Activated CD8-positive, alpha-beta T cell treated with anti-CD3 and anti-CD28 coated beads for 36 hours (primary cell): ENCODE measurements around the gene MAP3K4. TPM values are rescaled to one million over a fixed set of nuclear protein-coding genes. Genes with fewer than 3 reads are reported as not detected.

Source experiments
- ATAC-seq: fragments of 200-7000 bp; cut with Tn5 transposase; one replicate; pipeline ENCODE4 v1.10.0; 2021; ENCODE audit warnings: mild to moderate bottlenecking, moderate library complexity
- CTCF ChIA-PET: fragments of 350-600 bp; sonication (Branson Sonifier 250); formaldehyde crosslinking; loops from one replicate; lab custom pipeline; 2021; ENCODE audit warnings: antibody characterized with exemption; lab: Charles Lee
- POLR2A ChIA-PET: fragments of 350-600 bp; sonication (Branson Sonifier 250); formaldehyde crosslinking; loops from one replicate; lab custom pipeline; 2021; ENCODE audit warnings: antibody characterized with exemption; lab: Charles Lee
- DNase-seq: peaks from one replicate; pipeline ENCODE4 v3.0.0-alpha.2; 2020
- H3K27ac Mint-ChIP-seq: one replicate; pipeline ENCODE4 v1.8.0; 2021; ENCODE audit warnings: mild to moderate bottlenecking, mixed read lengths
- H3K27me3 Mint-ChIP-seq: one replicate; pipeline ENCODE4 v1.8.0; 2021; ENCODE audit warnings: mixed read lengths
- H3K36me3 Mint-ChIP-seq: one replicate; pipeline ENCODE4 v1.8.0; 2021; ENCODE audit warnings: low read depth, mixed read lengths
- H3K4me1 Mint-ChIP-seq: one replicate; pipeline ENCODE4 v1.8.0; 2021; ENCODE audit warnings: low read depth, mixed read lengths
- H3K4me3 Mint-ChIP-seq: one replicate; pipeline ENCODE4 v1.8.0; 2021; ENCODE audit warnings: mild to moderate bottlenecking, moderate library complexity, mixed read lengths
- H3K9me3 Mint-ChIP-seq: one replicate; pipeline ENCODE4 v1.8.0; 2021; ENCODE audit warnings: mixed read lengths
- intact Hi-C: fragments of 100-400 bp; cut with micrococcal nuclease; formaldehyde crosslinking; loops from one replicate; pipeline ENCODE4 v1.10.0; 2022
- total RNA-seq, 2 experiments: library from RNA; stranded (reverse); gene quantifications; one replicate each; pipeline ENCODE4 v1.2.3, GENCODE V29; 2021
- TF ChIP-seq, protein P1 (sequence below): fragments of 200-600 bp; IDR thresholded peaks from one replicate; pipeline ENCODE4 v1.8.0; 2022; ENCODE audit warnings: antibody characterized with exemption, mild to moderate bottlenecking

MAP3K4 gene
- total RNA-seq, 2 experiments from 2014 or later: 31.3 to 48.7 TPM

DNA sequence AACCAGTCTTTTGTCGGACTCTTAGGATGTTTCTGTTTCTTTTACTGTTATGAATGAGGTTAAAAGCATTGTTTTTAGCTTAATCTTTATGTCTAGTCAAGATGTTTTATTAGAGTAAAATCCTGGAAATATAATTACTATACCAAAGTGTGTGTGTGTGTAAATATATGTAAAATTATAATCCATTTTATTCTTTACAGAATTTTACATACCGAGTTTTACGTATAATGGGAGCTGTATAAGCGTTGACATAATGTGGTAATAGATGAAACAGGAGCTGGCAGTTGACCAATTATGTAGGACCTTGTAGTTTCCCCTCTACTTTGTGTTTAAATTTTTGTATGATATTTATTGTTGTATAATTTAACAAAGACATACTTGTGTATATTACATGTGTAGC is 16.7 kb downstream of the MAP3K4 start:
- Mint-ChIP-seq H3K27ac (no peak overlapping the region), H3K27me3 (no peaks in the 10 kb centered on the region), H3K9me3 (no peaks in the 10 kb centered on the region), H3K36me3 (peaks cover 3% of the 10 kb centered on the region), H3K4me3 (no peak overlapping the region), H3K4me1 (peaks cover 21% of the 10 kb centered on the region)
- DNase-seq: no peak
- ATAC-seq: no peak
- ChIA-PET CTCF (interaction anchor here (1.0 to 1.8 kb wide), 4 partner anchors 9 to 362 kb away, joined by 4 to 7 read pairs (median 5); partner anchors contain the start of gene MAP3K4), POLR2A (no interaction called here)
- intact Hi-C loops: no loop called here
- TF ChIP-seq, protein P1, sequence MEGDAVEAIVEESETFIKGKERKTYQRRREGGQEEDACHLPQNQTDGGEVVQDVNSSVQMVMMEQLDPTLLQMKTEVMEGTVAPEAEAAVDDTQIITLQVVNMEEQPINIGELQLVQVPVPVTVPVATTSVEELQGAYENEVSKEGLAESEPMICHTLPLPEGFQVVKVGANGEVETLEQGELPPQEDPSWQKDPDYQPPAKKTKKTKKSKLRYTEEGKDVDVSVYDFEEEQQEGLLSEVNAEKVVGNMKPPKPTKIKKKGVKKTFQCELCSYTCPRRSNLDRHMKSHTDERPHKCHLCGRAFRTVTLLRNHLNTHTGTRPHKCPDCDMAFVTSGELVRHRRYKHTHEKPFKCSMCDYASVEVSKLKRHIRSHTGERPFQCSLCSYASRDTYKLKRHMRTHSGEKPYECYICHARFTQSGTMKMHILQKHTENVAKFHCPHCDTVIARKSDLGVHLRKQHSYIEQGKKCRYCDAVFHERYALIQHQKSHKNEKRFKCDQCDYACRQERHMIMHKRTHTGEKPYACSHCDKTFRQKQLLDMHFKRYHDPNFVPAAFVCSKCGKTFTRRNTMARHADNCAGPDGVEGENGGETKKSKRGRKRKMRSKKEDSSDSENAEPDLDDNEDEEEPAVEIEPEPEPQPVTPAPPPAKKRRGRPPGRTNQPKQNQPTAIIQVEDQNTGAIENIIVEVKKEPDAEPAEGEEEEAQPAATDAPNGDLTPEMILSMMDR: no peak

DNA sequence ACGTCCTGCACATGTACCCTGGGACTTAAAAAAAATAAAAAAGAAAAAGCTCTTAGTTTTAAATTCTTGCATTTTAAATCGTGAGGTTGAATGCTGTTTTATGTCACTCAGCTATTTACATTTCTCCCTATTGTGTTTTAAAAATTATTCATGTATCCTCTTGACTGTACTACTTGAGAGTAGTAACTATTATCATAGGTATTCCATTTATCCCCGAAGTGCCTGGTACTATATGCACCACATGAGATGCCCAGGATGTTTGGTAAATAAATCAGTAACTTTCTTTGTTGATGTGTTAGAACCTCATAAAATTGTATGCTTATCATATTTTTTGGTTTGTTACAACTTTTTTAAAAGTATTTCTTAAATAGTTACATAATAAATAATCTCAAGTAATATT is 18.4 kb downstream of the MAP3K4 start:
- CTCF ChIA-PET: no interaction called here
- H3K4me3 Mint-ChIP-seq: no peak overlapping the region
- H3K4me1 Mint-ChIP-seq: peaks cover 23% of the 10 kb centered on the region

DNA sequence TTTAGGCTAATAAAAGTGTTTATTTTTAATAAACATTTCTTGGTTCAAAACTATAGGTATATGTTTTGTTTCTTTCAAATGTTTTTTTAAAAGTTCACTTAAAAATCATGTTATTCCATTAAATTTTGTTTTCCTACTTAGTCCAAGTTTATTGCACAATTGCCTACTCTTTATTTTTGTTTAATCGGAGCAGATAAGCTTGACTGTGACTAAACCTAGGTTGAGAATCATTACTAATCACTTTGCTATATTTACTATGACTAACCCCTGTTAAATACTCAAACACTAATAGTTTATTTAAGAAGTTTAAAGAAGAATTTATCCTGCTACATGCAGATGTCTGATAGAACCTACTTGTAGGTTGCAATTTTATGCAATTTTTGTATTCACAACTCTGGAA is 18.8 kb downstream of the MAP3K4 start:
- Mint-ChIP-seq H3K36me3 (peaks cover 8% of the 10 kb centered on the region), H3K27me3 (no peaks in the 10 kb centered on the region), H3K9me3 (no peaks in the 10 kb centered on the region), H3K4me1 (peaks cover 25% of the 10 kb centered on the region), H3K4me3 (no peak overlapping the region), H3K27ac (no peak overlapping the region)
- ATAC-seq (no peak), DNase-seq (no peak)
- TF ChIP-seq, protein P1: no peak
- ChIA-PET POLR2A (no interaction called here), CTCF (no interaction called here)
- intact Hi-C loops: no loop called here

More for the DNA sequence above, 18.4 kb downstream of the MAP3K4 start:
- no peak overlapping the region for H3K27ac Mint-ChIP-seq
- H3K36me3 Mint-ChIP-seq: peaks cover 5% of the 10 kb centered on the region
- no peak for ATAC-seq
- no peaks in the 10 kb centered on the region for H3K27me3 Mint-ChIP-seq
- intact Hi-C loops: no loop called here
- no peaks in the 10 kb centered on the region for H3K9me3 Mint-ChIP-seq
- TF ChIP-seq, protein P1: no peak
- POLR2A ChIA-PET: no interaction called here
- no peak for DNase-seq

DNA sequence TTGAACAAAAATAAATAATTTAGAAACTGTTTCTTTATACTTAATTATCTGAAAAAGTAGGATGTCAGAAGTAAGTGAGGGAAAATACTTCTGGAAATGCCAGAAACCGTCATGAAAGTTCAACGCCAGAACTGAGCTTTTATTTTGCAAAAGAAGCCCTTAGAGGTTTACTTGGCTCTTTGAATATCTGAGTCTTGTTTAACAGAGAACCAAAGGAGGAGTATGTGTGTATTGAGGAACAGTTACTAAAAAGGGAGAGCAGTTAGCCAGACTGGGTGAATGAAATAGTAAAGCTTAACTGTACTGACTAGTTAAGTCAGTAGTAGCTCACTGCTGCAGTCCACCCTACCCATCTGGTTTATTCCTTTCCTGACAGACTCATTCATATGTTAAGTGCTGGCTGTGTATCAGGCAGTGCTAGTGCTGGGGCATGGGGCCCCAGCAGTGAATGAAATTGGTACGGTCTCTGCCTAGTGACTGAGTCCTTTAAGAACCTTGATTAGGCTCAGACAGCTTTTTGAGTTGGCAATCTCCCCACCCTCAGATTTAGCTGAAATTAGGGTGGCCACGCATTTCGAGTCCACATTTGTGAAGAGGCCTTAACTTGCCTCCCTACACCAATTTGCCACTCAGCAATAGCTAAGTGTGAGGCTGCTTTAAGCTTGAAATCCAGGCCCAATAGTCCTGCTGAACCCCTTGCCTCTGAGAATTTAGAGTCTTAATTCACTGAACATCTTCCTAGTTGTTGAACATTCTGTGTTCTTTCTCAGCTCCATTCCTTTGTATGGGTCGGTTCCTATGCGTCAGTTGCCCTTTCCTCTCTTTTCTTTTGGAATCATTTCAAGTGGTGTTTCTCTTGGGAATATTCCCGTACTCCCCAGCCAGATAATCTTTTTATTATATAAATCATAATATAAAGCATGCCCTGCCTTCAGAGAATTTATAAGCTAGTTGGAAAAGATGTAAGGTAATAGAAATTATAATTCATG is 20.2 kb downstream of the MAP3K4 start:
- DNase-seq: no peak
- ChIA-PET POLR2A (interaction anchor here (0.6 kb wide), 1 partner anchor 27 kb away, joined by 3 read pairs; no protein-coding TSS in a partner anchor), CTCF (interaction anchor here (0.6 to 1.2 kb wide), 2 partner anchors 14 to 1312 kb away, joined by 3 read pairs; no protein-coding TSS in a partner anchor)
- Mint-ChIP-seq H3K4me1 (peaks cover 32% of the 10 kb centered on the region), H3K9me3 (no peaks in the 10 kb centered on the region), H3K4me3 (no peak overlapping the region), H3K27me3 (no peaks in the 10 kb centered on the region), H3K27ac (no peak overlapping the region), H3K36me3 (peaks cover 12% of the 10 kb centered on the region)
- no peak for ATAC-seq
- TF ChIP-seq, protein P1: no peak
- intact Hi-C loops: no loop called here

DNA sequence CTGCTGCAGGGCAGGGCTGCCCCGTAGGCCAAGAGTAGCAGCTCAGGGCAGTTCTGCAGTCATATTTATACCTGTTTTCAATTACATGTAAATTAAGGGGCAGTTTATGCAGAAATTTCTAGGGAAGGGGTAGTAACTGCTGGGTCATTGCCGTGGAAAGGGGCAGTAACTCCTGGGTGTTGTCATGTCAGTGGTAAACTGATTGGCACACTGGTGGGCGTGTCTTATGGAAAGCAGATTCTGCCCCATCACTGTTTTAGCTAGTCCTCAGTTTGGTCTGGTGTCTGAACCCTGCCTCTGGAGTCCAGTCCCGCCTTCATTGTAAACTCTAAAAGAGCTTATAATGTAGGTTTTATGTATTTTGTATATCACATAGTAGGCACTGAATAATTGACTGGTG is 22.1 kb downstream of the MAP3K4 start:
- Mint-ChIP-seq H3K4me3 (no peak overlapping the region), H3K9me3 (no peaks in the 10 kb centered on the region), H3K27ac (no peak overlapping the region), H3K27me3 (no peaks in the 10 kb centered on the region), H3K36me3 (peaks cover 12% of the 10 kb centered on the region), H3K4me1 (peaks cover 28% of the 10 kb centered on the region)
- TF ChIP-seq, protein P1: no peak
- ATAC-seq: no peak
- ChIA-PET CTCF (interaction anchor here (1.2 kb wide), 1 partner anchor 22 kb away, joined by 5 read pairs; the partner anchor contains the start of gene MAP3K4), POLR2A (no interaction called here)
- intact Hi-C loops: no loop called here
- no peak for DNase-seq
